ENCODE data around the gene SPSB2. TPM values are rescaled to one million over a fixed set of nuclear protein-coding genes. Genes with fewer than 3 reads are reported as not detected.

Gene SPSB2
- total RNA-seq, 1 donor, result 11.9 TPM

- Histone ChIP-seq H3K27me3 (ENCODE audit: insufficient read depth, low read length) (no peaks in the 10 kb centered on the region), H3K4me3 (ENCODE audit: insufficient read depth, low read length) (no peak overlapping the region), H2AFZ (ENCODE audit: low read length) (no peak overlapping the region), H3K36me3 (ENCODE audit: insufficient read depth, low read length) (peaks cover 72% of the 10 kb centered on the region), H3K4me2 (ENCODE audit: insufficient read depth, low read length) (no peak overlapping the region), H3K79me2 (ENCODE audit: insufficient read depth, low read length) (peaks cover 5% of the 10 kb centered on the region), H3K4me1 (ENCODE audit: insufficient read depth, low read length) (no peaks in the 10 kb centered on the region), H3K27ac (ENCODE audit: low read depth, low read length) (no peak overlapping the region), H4K20me1 (ENCODE audit: insufficient read depth, low read length) (peaks cover 8% of the 10 kb centered on the region), H3K9me3 (ENCODE audit: low read depth, low read length) (no peaks in the 10 kb centered on the region)
- peak; percentile 56 for DNase-seq (ENCODE audit: insufficient read length, low spot score, missing footprints)
- TF ChIP-seq CTCF (IDR thresholded peaks at IDR 0.05; ENCODE audit: extremely low read depth, low read depth, low read length), result no peak
These were observed 31.0 kb downstream of the SPSB2 start for GRCh38 chr12:6842075-6842474.

GRCh38 chr12:6840761-6841515, 32.2 kb downstream of the SPSB2 start, which contains the start of gene GNB3:
Gene GNB3, plus strand, starts transcription at chr12:6840925. Its CDS starts 363 bp downstream, at chr12:6841288.
- Histone ChIP-seq H3K27ac (ENCODE audit: low read depth, low read length) (no peak within 1 kb of the TSS), H3K79me2 (ENCODE audit: insufficient read depth, low read length) (no peaks in the 10 kb centered on the region), H3K4me3 (ENCODE audit: insufficient read depth, low read length) (no peak within 1 kb of the TSS), H3K36me3 (ENCODE audit: insufficient read depth, low read length) (peaks cover 72% of the 10 kb centered on the region), H2AFZ (ENCODE audit: low read length) (no peak within 1 kb of the TSS), H3K4me2 (ENCODE audit: insufficient read depth, low read length) (no peak within 1 kb of the TSS), H3K9me3 (ENCODE audit: low read depth, low read length) (no peaks in the 10 kb centered on the region), H4K20me1 (ENCODE audit: insufficient read depth, low read length) (peaks cover 8% of the 10 kb centered on the region), H3K4me1 (ENCODE audit: insufficient read depth, low read length) (no peaks in the 10 kb centered on the region), H3K27me3 (ENCODE audit: insufficient read depth, low read length) (no peaks in the 10 kb centered on the region)
- peak; percentile 35 for DNase-seq (ENCODE audit: insufficient read length, low spot score, missing footprints)
- TF ChIP-seq CTCF (IDR thresholded peaks at IDR 0.05; ENCODE audit: extremely low read depth, low read depth, low read length), result no peak

- Histone ChIP-seq H3K9me3 (ENCODE audit: low read depth, low read length) (no peaks in the 10 kb centered on the region), H3K27ac (ENCODE audit: low read depth, low read length) (no peak overlapping the region), H3K27me3 (ENCODE audit: insufficient read depth, low read length) (no peaks in the 10 kb centered on the region), H2AFZ (ENCODE audit: low read length) (no peak overlapping the region), H3K4me3 (ENCODE audit: insufficient read depth, low read length) (no peak overlapping the region), H3K4me1 (ENCODE audit: insufficient read depth, low read length) (no peaks in the 10 kb centered on the region), H3K79me2 (ENCODE audit: insufficient read depth, low read length) (no peaks in the 10 kb centered on the region), H3K4me2 (ENCODE audit: insufficient read depth, low read length) (no peak overlapping the region), H4K20me1 (ENCODE audit: insufficient read depth, low read length) (peaks cover 8% of the 10 kb centered on the region), H3K36me3 (ENCODE audit: insufficient read depth, low read length) (peaks cover 72% of the 10 kb centered on the region)
- no peak for TF ChIP-seq CTCF (IDR thresholded peaks at IDR 0.05; ENCODE audit: extremely low read depth, low read depth, low read length)
- no peak for DNase-seq (ENCODE audit: insufficient read length, low spot score, missing footprints)
These were observed 32.8 kb downstream of the SPSB2 start for GRCh38 chr12:6840330-6840729.

- Histone ChIP-seq H3K9me3 (ENCODE audit: low read depth, low read length) (no peaks in the 10 kb centered on the region), H3K4me2 (ENCODE audit: insufficient read depth, low read length) (no peak overlapping the region), H3K4me3 (ENCODE audit: insufficient read depth, low read length) (no peak overlapping the region), H3K79me2 (ENCODE audit: insufficient read depth, low read length) (no peaks in the 10 kb centered on the region), H3K27ac (ENCODE audit: low read depth, low read length) (no peak overlapping the region), H3K4me1 (ENCODE audit: insufficient read depth, low read length) (no peaks in the 10 kb centered on the region), H3K27me3 (ENCODE audit: insufficient read depth, low read length) (no peaks in the 10 kb centered on the region), H2AFZ (ENCODE audit: low read length) (no peak overlapping the region), H4K20me1 (ENCODE audit: insufficient read depth, low read length) (peaks cover 8% of the 10 kb centered on the region), H3K36me3 (ENCODE audit: insufficient read depth, low read length) (peaks cover 72% of the 10 kb centered on the region)
- peak; percentile 51 for DNase-seq (ENCODE audit: insufficient read length, low spot score, missing footprints)
- TF ChIP-seq CTCF (IDR thresholded peaks at IDR 0.05; ENCODE audit: extremely low read depth, low read depth, low read length), result no peak
These were observed 33.5 kb downstream of the SPSB2 start for GRCh38 chr12:6839482-6840201.

All from osteoblast (primary cell).